HepG2 (cell line): ENCODE results near the gene ZNF446. TPM values are rescaled to one million over a fixed set of nuclear protein-coding genes. Genes with fewer than 3 reads are reported as not detected.
A peak's percentile ranks its signal among the peaks of the same experiment; 100 is the strongest.

ENCODE experiments used
- CHCHD3 ChIP-seq: sonication (generic); formaldehyde crosslinking; IDR thresholded peaks from 2 replicates; pipeline ENCODE4 v1.8.0; 2022; ENCODE audit warnings: mild to moderate bottlenecking, missing genetic modification reagents, moderate library complexity
- DNMT1 ChIP-seq: sonication (generic); formaldehyde crosslinking; IDR thresholded peaks from 2 replicates; pipeline ENCODE4 v1.5.1; 2020; ENCODE audit warnings: mild to moderate bottlenecking, missing genetic modification reagents
- FOXA3 ChIP-seq: IDR thresholded peaks from 2 replicates; pipeline ENCODE4 v1.6.1; 2016; ENCODE audit warnings: missing genetic modification reagents, missing compliant biosample characterization
- ISX ChIP-seq: sonication (generic); formaldehyde crosslinking; conservative IDR thresholded peaks from 2 replicates; pipeline ENCODE4 v1.5.0; 2020; ENCODE audit warnings: missing genetic modification reagents
- KAT8 ChIP-seq: IDR thresholded peaks from 2 replicates; pipeline ENCODE4 v1.6.1; 2016; ENCODE audit warnings: missing genetic modification reagents, missing compliant biosample characterization
- KLF6 ChIP-seq: IDR thresholded peaks from 2 replicates; pipeline ENCODE4 v1.8.0; 2016; ENCODE audit warnings: missing biosample characterization, missing genetic modification reagents
- NR2F6 ChIP-seq, 2 experiments: IDR thresholded peaks; 2 replicates each; pipeline ENCODE4 v1.6.1; 2016; ENCODE audit warnings: antibody characterized with exemption in 1 of 2, mild to moderate bottlenecking in 1 of 2
- POGZ ChIP-seq: sonication (generic); formaldehyde crosslinking; IDR thresholded peaks from 2 replicates; pipeline ENCODE4 v1.4.0; 2020; ENCODE audit warnings: mild to moderate bottlenecking, missing genetic modification reagents
- TCF12 ChIP-seq, 2 experiments: fragments of 450-650 bp in 1 of 2; sonication (generic) in 1 of 2; formaldehyde crosslinking in 1 of 2; IDR thresholded peaks; 2 replicates each; pipeline versions ENCODE4 v1.6.1 to v1.8.0; 2017 to 2022; ENCODE audit warnings: antibody characterized with exemption in 1 of 2, mild to moderate bottlenecking in 1 of 2, missing genetic modification reagents in 1 of 2, moderate library complexity in 1 of 2
- TOE1 ChIP-seq: sonication (generic); formaldehyde crosslinking; IDR thresholded peaks from 2 replicates; pipeline ENCODE4 v1.4.0; 2020; ENCODE audit warnings: mild to moderate bottlenecking, missing genetic modification reagents
- ZNF317 ChIP-seq: sonication (generic); formaldehyde crosslinking; IDR thresholded peaks from 2 replicates; pipeline ENCODE4 v1.5.0; 2020; ENCODE audit warnings: mild to moderate bottlenecking, missing genetic modification reagents
- ZNF768 ChIP-seq: sonication (generic); formaldehyde crosslinking; IDR thresholded peaks from 2 replicates; pipeline ENCODE4 v1.4.0; 2020; ENCODE audit warnings: missing genetic modification reagents
- ZNF83 ChIP-seq: sonication (generic); formaldehyde crosslinking; IDR thresholded peaks from 2 replicates; pipeline ENCODE4 v1.4.0; 2020; ENCODE audit warnings: missing genetic modification reagents, mild to moderate bottlenecking, borderline replicate concordance
- polyA plus RNA-seq, 8 experiments: library from polyadenylated mRNA; depleted of rRNA in 3 of 8; stranded (reverse) in 7 of 8; unstranded in 1 of 8; fragments of >200 nt; fragmentation: Illumina TruSeq in 4 of 8; extraction: Trizol in 4 of 8; gene quantifications; 2 replicates each; pipeline versions ENCODE4 v1.2.1 to v1.2.3, GENCODE V29; 2011 to 2016; ENCODE audit warnings: low read depth in 4 of 8, missing spikeins in 1 of 8, mixed read lengths in 1 of 8; ENCODE audit not compliant: insufficient read depth in 1 of 8
- total RNA-seq, 5 experiments: library from RNA; depleted of rRNA; stranded (reverse); fragments of >200 nt; fragmentation: Illumina TruSeq; extraction: Trizol; gene quantifications; 2 replicates each; pipeline ENCODE4 v1.2.3, GENCODE V29; 2016; ENCODE audit warnings: low read depth in 1 of 5
- TF ChIP-seq, protein P1 (sequence below): sonication (generic); formaldehyde crosslinking; IDR thresholded peaks from 2 replicates; pipeline ENCODE4 v1.5.1; 2020; ENCODE audit warnings: missing genetic modification reagents, mild to moderate bottlenecking, borderline replicate concordance
- TF ChIP-seq, protein P2 (sequence below): sonication (generic); formaldehyde crosslinking; IDR thresholded peaks from 2 replicates; pipeline ENCODE4 v1.4.0; 2020; ENCODE audit warnings: missing genetic modification reagents
- TF ChIP-seq, protein P3 (sequence below): fragments of 450-650 bp; IDR thresholded peaks from 2 replicates; pipeline ENCODE4 v1.6.1; 2017
- TF ChIP-seq, protein P4 (sequence below): sonication (generic); formaldehyde crosslinking; IDR thresholded peaks from 2 replicates; pipeline ENCODE4 v1.5.0; 2020; ENCODE audit warnings: mild to moderate bottlenecking, missing genetic modification reagents
- TF ChIP-seq, protein P5 (sequence below): sonication (generic); formaldehyde crosslinking; IDR thresholded peaks from 2 replicates; pipeline ENCODE4 v1.4.0; 2020; ENCODE audit warnings: missing genetic modification reagents, borderline replicate concordance

Gene ZNF446
- total and polyA plus RNA-seq, 2 of the 13 experiments (the other 11 are each of a cell fraction or from before 2014, with no cell fraction given), result 3.0 to 3.6 TPM

DNA sequence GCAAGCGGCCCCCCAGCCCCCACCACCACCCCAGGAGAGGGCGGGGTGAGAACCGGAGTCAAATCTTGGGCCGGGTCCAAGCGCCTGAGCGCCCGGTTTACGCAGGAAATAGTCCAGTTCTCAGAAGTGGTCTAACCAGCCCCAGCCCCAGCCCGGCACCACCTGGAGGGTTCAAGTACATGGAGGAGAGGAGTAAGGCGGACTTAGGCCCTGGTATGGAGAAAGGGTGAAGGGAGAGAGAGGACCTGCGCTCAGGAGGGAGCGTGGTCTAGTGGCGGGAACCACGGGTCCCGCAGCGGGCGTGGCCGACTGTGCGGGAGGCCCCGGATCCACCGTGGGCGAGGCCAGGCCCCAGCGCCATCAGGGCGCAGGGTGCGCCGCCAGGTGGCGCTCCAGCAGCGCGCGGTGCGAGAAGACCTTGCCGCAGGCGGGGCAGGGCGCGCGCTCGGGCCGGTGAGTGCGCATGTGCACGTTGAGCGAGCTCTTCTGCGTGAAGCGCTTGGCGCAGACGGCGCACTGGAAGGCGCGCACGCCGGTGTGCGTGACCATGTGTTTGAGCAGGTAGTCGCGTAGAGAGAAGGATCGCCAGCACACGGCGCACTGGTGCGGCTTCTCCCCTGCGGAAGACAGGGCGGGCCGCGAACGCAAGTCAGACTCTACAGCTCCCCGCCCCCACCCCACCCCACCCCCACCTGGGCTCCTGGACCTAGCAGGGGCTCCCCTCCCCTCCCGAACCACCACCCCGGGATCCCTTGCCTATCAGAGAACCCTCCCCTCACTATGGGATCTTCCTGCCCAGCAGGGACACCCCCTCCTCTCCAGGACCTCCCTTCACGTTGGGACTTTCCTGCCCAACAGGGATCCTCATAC, 37.8 kb downstream of the ZNF446 start (continued):
- TF ChIP-seq, protein P1, sequence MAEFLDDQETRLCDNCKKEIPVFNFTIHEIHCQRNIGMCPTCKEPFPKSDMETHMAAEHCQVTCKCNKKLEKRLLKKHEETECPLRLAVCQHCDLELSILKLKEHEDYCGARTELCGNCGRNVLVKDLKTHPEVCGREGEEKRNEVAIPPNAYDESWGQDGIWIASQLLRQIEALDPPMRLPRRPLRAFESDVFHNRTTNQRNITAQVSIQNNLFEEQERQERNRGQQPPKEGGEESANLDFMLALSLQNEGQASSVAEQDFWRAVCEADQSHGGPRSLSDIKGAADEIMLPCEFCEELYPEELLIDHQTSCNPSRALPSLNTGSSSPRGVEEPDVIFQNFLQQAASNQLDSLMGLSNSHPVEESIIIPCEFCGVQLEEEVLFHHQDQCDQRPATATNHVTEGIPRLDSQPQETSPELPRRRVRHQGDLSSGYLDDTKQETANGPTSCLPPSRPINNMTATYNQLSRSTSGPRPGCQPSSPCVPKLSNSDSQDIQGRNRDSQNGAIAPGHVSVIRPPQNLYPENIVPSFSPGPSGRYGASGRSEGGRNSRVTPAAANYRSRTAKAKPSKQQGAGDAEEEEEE, result no peak
- TF ChIP-seq NR2F6 (IDR thresholded peaks at IDR 0.05) (no peak), NR2F6 (CRISPR knock-in tag; IDR thresholded peaks at IDR 0.05) (0 out of 2 replicates have a peak, but pooled peaks have one; percentile 53), ZNF317 (no peak), DNMT1 (CRISPR knock-in tag) (no peak), POGZ (CRISPR knock-in tag) (peak; percentile 60; the same call in 1 of the 2 replicates), ISX (CRISPR knock-in tag) (peak; percentile 23; the same call in 1 of the 2 replicates), TOE1 (no peak; the same call in 1 of the 2 replicates), FOXA3 (CRISPR knock-in tag) (0 out of 2 replicates have a peak, but pooled peaks have one; percentile 53), KAT8 (peak; percentile 70), CHCHD3 (CRISPR knock-in tag) (no peak), TCF12 (IDR thresholded peaks at IDR 0.05) (no peak), TCF12 (CRISPR knock-in tag; IDR thresholded peaks at IDR 0.05) (peak; percentile 88; the same call in 1 of the 2 replicates), ZNF768 (0 out of 2 replicates have a peak, but pooled peaks have one; percentile 53), ZNF83 (CRISPR knock-in tag) (no peak; the same call in 1 of the 2 replicates), KLF6 (CRISPR knock-in tag) (0 out of 2 replicates have a peak, but pooled peaks have one; percentile 41)
- TF ChIP-seq, protein P2, sequence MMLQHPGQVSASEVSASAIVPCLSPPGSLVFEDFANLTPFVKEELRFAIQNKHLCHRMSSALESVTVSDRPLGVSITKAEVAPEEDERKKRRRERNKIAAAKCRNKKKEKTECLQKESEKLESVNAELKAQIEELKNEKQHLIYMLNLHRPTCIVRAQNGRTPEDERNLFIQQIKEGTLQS (CRISPR knock-in tag), result peak; percentile 49; the same call in 1 of the 2 replicates
- TF ChIP-seq, protein P3, sequence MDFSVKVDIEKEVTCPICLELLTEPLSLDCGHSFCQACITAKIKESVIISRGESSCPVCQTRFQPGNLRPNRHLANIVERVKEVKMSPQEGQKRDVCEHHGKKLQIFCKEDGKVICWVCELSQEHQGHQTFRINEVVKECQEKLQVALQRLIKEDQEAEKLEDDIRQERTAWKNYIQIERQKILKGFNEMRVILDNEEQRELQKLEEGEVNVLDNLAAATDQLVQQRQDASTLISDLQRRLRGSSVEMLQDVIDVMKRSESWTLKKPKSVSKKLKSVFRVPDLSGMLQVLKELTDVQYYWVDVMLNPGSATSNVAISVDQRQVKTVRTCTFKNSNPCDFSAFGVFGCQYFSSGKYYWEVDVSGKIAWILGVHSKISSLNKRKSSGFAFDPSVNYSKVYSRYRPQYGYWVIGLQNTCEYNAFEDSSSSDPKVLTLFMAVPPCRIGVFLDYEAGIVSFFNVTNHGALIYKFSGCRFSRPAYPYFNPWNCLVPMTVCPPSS, result no peak
- TF ChIP-seq, protein P4, sequence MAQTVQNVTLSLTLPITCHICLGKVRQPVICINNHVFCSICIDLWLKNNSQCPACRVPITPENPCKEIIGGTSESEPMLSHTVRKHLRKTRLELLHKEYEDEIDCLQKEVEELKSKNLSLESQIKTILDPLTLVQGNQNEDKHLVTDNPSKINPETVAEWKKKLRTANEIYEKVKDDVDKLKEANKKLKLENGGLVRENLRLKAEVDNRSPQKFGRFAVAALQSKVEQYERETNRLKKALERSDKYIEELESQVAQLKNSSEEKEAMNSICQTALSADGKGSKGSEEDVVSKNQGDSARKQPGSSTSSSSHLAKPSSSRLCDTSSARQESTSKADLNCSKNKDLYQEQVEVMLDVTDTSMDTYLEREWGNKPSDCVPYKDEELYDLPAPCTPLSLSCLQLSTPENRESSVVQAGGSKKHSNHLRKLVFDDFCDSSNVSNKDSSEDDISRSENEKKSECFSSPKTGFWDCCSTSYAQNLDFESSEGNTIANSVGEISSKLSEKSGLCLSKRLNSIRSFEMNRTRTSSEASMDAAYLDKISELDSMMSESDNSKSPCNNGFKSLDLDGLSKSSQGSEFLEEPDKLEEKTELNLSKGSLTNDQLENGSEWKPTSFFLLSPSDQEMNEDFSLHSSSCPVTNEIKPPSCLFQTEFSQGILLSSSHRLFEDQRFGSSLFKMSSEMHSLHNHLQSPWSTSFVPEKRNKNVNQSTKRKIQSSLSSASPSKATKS (CRISPR knock-in tag), result no peak
- TF ChIP-seq, protein P5, sequence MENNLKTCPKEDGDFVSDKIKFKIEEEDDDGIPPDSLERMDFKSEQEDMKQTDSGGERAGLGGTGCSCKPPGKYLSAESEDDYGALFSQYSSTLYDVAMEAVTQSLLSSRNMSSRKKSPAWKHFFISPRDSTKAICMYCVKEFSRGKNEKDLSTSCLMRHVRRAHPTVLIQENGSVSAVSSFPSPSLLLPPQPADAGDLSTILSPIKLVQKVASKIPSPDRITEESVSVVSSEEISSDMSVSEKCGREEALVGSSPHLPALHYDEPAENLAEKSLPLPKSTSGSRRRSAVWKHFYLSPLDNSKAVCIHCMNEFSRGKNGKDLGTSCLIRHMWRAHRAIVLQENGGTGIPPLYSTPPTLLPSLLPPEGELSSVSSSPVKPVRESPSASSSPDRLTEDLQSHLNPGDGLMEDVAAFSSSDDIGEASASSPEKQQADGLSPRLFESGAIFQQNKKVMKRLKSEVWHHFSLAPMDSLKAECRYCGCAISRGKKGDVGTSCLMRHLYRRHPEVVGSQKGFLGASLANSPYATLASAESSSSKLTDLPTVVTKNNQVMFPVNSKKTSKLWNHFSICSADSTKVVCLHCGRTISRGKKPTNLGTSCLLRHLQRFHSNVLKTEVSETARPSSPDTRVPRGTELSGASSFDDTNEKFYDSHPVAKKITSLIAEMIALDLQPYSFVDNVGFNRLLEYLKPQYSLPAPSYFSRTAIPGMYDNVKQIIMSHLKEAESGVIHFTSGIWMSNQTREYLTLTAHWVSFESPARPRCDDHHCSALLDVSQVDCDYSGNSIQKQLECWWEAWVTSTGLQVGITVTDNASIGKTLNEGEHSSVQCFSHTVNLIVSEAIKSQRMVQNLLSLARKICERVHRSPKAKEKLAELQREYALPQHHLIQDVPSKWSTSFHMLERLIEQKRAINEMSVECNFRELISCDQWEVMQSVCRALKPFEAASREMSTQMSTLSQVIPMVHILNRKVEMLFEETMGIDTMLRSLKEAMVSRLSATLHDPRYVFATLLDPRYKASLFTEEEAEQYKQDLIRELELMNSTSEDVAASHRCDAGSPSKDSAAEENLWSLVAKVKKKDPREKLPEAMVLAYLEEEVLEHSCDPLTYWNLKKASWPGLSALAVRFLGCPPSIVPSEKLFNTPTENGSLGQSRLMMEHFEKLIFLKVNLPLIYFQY, result peak; percentile 58; the same call in 1 of the 2 replicates
